ACHN (cell line): ENCODE measurements around the gene EFHD2.

ENCODE experiments used
- DNase-seq: peaks from one replicate; pipeline ENCODE4 v3.0.0-alpha.2; 2015
- in situ Hi-C: cut with HindIII; loops from 2 replicates; pipeline ENCODE4 v1.10.0; 2017; ENCODE audit warnings: low sequenced_read_pairs, low pct_ligation_motif_present, low pct_unique_long_range_greater_than_20kb

Gene EFHD2

DNA sequence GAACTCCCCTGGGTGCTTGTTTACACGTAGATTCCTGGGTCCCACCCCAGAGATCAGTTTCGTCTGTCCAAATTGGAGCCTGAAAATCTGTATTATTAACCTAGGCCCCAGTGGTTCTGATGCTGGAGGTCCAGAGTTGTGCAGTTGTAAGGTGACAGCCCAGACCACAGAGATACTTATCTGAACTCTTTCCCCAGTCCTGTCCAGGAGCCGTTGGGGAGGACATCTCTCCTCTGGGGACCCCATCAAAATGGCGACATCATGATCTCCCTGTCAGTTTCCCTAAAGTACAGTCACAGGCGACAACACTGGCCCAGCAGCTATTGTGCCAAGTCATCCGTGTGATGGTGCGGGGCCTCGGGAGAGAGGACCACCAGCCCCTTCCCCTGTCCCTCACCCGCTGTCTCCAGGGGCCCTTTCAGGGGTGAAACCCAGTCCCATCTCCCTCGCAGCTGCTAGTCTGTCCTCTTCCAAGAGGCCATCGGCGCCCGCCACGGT, 749 bp upstream of the EFHD2 start:
- in situ Hi-C loops = no loop called here
- no peak for DNase-seq

DNA sequence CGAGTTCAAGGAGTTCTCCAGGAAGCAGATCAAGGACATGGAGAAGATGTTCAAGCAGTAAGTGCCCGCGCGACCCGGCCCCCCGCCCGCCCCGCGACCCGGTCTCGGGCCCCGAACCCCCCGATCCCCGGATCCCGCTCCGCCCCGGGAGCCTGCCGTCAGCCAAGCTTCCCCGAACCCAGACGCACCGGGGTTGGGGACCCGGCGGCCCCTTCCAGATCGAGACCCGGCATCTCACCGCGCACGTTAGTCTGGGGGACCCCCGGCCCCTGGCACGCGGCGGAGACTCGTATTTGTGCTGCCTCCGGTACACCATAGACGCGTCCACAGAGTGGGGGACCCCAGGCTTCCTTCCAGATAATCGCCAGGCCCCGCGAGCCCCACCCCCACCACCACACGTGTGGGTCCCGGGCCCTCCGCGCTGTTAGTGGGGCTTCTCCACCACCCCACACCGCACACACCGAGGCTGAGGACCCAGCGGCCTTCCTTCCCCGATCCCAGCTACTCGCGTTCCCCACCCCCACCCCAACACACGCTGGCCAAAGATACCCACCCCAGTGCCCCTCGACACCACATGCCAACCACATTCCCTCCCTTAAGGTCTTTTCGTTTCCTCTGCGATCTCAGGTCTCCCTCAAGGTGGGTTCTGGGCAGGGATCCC, 665 bp downstream of the EFHD2 start:
- in situ Hi-C loops = no loop called here
- DNase-seq = no peak

DNA sequence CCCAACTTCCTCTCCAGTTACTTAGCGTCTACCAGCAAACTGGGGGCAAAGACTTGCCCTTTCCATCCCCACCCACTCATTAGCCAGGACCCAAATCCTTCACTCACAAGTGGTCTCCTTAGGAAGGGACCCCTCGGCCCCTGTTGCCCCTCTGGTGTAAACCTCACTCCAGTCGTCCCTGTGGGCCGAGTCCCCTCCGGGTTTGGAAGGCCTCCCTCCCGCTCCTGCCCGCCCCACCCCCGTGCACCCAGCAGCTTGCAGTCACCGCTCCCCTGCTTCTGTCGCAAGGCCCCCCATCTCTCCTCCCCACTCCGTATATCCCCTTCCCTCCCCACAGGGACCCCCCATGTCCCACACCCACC, 1.2 kb downstream of the EFHD2 start:
- no peak for DNase-seq
- in situ Hi-C loops = no loop called here

DNA sequence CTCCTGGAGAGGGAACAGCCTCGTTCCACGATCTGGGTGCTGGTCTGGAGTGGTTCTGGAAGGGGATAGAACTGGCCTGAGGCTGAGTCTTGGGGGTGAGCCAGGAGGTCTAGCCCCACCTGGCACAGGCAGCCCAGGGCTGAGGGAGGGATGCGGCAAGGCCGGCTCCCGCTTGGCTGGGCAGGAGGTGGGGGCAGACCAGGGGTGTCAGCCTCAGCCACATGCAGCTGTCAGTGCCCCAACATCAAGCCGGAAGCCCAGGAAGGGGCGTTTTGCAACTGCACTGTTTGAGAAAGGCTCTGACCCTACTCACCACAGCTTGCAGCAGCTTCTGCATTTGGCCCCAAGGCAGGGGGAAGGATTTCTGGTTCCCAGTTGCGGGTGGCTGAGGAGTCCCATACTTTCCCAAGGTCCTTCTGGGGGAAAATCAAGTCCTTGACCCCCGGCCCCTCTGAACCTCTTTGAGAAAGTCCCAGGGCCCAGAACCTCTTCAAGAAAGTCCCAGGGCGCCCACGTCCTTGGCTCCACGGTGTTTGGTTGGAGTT, 2.0 kb downstream of the EFHD2 start:
- DNase-seq = no peak
- in situ Hi-C loops = no loop called here

DNA sequence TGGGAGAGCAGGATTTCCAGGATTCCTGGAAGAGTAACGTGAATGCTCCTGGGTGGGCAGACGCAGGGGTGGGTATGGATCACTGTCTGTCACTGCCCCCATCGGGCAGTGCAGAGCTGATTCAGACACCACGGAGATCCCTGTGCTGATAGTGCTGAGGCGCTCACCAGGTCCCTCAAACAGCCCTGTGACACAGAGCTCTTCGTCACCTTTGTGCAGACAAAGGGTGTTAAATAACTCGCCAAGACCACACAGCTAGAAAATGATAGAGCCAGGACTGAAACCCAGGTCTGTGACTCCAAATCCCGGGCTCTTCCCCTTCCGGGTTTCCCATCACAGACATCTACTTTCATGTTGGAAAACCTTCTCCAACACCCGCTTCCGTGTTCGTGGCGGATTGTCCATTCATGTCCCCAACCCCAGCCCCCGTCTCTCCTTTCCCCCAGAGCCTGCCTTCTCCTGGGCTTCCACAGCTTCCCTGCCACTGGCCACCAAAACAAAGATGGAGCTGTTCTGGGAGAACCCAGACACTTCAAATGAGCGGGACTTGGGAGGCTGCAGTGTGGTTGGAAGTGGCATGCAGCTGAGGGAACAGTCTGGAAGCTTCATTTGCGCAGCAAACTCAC, 2.6 kb downstream of the EFHD2 start:
- in situ Hi-C loops = no loop called here
- DNase-seq = no peak

DNA sequence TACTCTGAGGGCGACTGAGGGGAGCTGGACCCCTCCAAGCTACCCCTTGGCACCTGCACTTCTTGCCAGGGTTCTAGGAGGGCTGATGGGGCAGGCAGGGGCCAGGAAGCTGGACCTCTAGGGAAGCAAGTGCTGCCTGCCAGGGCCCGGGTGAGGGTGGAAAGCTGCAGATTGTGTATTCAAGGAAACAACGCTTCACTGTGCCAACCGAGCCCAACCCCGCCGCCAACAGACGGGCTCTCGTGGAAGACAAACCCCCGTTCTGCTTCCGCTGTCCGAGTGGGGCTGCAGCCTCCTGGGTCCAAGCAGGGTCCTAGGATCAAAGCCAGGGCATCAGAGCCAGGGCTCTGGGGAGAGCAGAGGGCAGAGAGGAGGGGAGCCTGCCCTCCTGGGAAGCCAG, 3.2 kb downstream of the EFHD2 start:
- in situ Hi-C loops = no loop called here
- DNase-seq = no peak

DNA sequence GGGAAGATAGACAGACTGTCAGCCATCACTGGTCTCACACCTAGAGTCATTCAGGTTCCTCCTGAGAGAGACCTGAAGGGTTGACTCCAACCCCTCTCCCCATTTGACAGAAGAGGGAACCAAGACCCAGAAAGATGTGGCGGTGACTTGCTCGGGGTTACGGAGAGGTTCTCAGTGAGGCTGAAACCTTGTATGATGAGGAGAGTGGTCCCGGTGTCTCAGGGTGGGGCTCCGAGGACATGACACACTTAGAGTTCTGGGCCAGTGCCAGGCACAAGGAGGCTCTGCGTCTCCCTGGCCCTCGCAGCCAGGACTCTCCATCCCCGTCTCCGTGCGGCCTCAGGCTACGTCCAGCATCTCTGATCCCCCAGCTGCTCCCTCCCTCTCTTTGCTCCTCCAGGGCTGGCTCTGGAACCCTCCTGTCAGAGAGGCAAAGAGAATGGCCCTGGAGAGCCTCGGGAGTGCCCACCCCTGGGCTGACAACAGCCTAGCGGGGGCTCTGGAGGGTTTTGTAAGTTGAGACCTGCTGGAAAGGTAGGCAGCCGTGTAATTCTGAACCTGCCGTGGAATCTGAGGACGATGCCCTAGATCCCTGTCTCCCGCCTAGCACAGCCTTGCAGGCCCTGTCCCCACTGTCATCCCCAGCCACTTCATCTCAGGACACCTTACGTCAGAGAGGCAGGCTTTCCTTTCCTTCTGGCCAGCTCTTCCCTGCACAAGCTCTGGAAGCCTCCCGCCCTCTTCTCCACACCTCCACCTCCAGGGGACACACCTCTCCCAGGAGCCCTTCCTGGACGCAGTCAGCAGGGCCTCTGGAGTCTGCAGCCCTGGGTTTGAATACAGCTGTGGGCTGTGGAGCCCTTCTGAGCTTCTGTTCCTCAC, 4.1 kb downstream of the EFHD2 start:
- DNase-seq = no peak
- in situ Hi-C loops = no loop called here

DNA sequence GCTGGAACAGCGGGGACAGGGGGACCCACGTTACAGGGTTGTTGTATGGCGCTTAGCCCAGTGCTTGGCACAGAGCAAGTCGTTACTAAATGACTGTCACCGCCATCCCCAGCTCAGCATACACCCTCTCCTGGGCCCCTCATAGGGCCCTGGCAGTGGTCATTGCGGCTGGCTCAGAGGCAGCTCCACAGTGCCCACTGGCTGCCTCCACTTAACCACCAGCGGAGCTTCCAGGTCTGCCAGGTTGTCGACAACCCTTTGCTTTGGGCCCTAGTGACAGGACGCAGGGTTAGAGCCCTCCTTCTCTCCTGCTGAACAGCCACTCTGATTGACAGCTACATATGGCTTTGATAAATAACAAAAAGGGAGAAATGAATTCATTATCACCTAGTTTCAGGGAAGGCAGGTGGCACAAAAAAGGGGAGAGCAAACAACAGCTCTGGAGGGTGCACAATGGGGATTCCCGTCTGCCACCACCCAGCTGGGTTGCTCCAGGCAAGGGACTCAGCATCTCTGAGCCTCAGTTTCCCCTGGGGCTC, 4.8 kb downstream of the EFHD2 start:
- in situ Hi-C loops = no loop called here
- no peak for DNase-seq

DNA sequence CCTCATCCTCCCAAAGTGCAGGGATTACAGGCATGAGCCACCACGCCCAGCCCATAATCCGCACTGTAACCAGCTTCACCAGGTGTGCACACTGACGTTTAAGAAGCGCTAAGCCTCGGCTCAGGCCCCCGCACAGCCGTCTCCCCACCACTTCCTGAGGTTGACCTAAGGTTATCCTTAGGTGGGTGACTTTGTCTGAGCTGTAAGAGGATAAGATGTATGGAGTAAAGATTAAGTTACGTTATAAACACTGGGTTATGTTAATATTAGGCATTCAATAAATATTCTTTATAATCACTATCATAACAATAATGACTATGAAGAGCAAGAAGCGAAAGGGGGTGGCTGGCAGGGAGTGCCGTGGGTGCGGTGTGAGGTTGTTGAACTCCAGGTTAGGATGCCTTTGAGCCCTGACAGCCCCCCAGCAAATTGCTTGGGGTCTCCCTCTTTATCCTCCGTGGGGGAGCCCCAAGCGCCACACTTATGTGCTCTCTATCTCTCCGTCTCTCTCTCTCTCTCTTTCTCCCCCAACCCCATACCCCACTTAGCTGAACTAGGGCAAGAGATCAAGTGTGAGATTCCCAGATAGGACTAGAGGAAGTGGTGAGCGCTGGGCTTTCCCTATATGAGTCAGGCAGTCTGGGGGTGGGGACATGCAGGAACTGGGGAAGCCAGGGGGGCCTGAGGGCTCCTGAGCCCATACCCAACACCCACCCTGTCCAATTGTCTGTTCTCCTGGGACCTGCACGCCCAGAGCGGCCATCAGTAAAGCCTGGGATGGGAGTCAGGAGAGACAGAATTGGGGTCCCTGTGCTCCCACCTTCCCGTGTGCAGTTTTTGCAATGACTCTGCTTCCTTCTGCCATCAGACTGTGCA, 7.6 kb downstream of the EFHD2 start:
- in situ Hi-C loops = no loop called here
- peak; percentile 62 for DNase-seq

DNA sequence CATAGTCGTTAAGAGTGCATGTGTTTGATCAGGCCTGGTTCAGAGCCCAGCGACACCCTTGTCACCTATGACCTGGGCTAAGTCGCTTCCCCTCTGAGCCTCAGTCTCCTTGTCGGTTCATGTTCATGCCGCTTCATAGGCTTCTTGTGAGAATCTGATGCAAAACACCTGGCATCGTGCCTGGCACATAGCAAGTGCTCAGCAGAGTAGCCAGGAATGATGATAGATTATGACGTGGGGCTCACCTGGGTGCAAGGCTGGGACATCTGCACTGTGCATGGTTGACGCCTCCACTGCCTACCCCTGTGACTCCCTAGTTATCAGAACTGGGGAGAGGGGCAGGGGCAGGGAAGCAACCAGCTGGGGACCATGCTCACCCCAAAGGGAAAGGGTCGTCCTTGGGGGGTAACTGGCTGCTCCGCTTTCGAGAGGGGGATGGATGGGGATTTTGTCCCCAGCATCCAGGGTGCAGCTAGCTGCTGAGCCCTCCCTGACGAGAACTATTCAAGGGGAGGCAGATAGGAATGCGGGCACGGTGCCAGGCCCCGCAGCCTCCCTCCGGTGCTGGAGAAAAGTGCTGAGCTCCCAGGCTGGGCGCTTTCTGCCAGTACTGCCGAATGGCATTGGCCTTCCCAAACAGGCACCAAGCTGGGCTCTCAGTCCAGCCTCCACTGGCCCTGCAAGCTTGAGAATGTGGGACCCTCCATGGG, 9.3 kb downstream of the EFHD2 start:
- peak; percentile 50 for DNase-seq
- in situ Hi-C loops = no loop called here

DNA sequence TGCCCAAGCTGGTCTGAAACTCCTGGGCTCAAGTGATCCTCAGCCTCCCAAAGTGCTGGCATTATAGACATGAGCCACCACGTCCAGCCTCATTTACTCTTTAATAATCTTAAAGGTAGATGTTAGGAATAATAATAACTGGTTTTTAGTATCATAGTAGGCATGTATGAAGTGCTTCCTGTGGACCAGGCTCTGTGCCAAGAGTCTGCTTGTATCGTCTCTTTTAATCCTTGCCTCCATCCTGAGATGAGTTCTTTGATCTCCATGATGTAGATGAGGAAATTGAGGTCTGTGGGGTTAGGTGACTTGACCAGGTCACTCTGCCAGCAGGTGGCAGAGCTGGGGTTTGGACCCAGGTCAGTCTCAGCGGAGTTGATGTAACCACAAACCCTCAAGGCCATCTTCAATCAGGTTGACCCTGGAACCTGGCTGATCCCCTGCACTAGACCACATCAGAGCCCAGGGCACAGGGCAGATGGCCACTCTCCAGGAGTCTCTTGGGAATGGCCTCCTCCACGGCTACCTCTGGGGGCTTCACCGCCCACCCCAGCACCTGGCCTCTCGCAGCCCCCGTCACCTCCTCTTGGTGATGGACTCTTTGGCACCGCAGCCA, 11.3 kb downstream of the EFHD2 start:
- DNase-seq = no peak
- in situ Hi-C loops = no loop called here

DNA sequence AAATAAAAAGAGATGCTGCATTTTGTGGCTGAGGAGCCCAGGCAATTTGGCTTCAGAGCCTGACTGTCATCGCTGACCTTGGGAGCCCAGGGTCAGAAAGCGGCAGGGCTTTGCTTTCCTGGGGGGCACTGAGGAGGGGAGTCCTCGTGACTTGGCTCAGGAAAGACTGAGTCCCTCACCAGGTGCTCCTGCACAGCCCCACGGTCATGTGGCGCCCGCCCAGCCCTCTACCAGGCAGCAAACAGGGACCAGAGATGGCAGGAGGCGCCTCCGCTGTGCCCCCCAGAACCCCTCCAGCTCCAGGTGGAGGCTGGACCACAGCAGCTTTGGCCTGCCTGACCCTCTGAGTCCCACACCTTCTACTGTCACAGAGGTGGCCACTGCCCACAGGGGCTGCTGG, 13.2 kb downstream of the EFHD2 start:
- DNase-seq = no peak
- in situ Hi-C loops = no loop called here

DNA sequence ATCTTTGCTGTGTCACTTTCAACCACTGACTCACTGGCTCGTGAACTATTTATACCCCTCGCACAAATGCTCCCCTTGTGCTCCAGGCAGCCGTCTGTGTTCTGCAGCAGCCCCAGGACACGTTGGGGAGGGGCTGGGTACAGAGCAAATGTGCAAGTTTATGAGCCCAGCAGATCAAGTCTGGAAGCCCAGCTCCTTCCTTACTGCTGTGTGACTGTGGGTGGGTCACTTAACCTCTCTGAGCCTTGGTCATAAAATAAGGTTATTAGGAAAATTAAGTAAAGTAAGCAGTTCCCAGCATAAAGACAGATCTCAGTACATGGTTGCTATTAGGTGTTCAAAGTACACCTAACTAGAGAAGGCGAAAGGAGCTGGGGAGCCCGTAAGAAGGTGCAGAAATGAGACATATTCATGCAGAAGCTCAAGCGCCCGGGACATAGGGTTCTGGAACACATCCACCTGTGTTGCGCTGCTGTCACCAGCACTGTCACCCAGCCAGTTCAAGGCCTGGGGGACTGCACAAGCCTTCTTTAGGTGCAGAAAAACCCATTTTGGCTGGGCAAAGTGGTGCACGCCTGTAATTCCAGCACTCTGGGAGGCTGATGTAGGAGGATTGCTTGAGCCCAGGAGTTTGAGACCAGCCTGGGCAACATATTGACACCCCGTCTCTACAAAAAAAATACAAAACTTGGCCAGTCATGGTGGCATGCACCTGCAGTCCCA, 13.8 kb downstream of the EFHD2 start:
- in situ Hi-C loops = no loop called here
- DNase-seq = no peak

DNA sequence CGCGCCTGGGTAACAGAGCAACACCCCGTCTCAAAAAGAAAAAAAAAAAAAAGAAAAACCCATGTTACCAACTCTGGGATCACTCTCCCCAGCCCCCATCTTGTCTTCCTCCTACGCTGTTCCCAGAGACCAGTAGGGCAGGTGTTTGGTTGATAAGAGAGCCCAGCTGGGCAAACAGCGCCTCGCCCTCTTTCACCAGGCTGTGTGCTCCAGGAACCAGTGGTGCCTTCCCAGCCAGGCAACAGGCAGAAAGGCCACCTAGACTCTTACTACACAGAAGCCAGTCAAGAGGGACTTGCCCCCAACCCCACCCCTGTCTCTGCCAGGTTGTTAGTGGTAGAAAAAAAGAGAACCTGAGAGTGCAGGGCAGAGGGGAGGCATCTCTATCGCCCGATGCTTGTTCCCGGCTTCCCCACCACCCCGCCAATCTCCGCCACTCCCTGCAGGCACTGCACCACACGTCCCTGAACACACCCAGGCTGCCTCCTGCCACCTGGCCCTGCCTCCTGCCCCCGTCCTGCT, 14.5 kb downstream of the EFHD2 start:
- no peak for DNase-seq
- in situ Hi-C loops = no loop called here

DNA sequence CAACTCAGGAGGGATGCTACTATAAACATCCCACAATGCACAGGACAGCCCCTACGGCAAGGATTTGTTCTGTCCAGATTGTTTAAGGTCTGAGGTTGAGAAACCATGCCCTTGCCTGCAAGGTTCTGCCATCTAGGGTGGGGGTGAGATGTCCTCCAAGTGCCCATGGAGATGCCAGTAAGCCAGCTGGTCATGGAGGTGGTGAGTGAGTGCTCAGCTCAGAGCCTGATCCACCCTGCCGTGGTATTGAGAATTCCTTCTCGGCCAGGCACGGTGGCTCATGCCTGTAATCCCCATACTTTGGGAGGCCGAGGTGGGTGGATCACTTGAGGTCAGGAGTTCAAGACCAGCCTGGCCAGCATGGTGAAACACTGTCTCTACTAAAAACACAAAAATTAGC, 15.3 kb downstream of the EFHD2 start:
- in situ Hi-C loops = loop anchor here (25.0 kb wide), 1 partner anchor 113 kb away; no protein-coding TSS in a partner anchor
- DNase-seq = no peak

DNA sequence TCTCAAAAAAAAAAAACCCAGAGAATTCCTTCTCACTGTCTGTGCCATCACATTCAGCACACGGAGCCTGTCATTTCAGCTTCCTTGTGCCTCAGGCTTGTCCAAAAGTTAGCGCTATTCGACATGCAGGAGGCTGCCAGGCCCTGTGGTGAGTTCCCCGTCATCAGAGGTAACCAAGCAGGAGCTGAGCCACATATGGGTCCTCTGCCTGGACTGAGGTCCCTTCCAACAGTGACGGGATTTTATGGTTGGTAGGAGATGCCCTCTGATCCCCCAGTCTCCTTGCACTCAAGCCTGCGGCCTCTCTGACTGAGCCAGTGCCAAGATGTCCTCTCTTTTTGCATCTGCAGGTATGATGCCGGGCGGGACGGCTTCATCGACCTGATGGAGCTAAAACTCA, 15.8 kb downstream of the EFHD2 start:
- DNase-seq = no peak
- in situ Hi-C loops = loop anchor here (25.0 kb wide), 1 partner anchor 113 kb away; no protein-coding TSS in a partner anchor
